Loucy (cell line): ENCODE results near the gene WAC.

Experiments
- EZH2phosphoT487 ChIP-seq: fragments of 200-600 bp; IDR thresholded peaks from 2 replicates; pipeline ENCODE4 v1.6.1; 2018; ENCODE audit warnings: antibody characterized with exemption, mild to moderate bottlenecking, moderate library complexity, borderline replicate concordance
- TF ChIP-seq, protein P1 (sequence below): fragments of 200-600 bp; sonication (generic); conservative IDR thresholded peaks from 2 replicates; pipeline ENCODE4 v1.5.1; 2014; ENCODE audit warnings: mild to moderate bottlenecking, antibody characterized with exemption, low read length

DNA sequence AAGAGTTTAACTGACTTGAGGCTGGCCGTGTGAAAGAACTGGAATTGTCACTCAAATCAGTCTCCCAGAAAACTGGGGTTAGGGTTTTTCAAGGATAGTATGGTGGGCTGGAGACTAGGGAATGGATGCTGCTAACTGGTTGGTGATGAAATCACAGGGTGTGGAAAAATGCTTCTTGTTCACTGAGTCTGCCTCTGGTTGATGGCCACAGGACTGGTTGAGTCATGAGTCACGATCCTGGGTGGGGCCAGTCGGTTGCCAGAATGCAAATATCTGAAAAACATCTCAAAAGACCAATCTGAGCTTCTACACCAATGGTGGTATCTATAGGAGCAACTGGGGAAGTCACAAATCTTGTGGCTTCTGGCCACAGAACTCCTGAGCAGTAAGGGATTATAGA lies 128.1 kb downstream of the WAC start:
- TF ChIP-seq, protein P1, sequence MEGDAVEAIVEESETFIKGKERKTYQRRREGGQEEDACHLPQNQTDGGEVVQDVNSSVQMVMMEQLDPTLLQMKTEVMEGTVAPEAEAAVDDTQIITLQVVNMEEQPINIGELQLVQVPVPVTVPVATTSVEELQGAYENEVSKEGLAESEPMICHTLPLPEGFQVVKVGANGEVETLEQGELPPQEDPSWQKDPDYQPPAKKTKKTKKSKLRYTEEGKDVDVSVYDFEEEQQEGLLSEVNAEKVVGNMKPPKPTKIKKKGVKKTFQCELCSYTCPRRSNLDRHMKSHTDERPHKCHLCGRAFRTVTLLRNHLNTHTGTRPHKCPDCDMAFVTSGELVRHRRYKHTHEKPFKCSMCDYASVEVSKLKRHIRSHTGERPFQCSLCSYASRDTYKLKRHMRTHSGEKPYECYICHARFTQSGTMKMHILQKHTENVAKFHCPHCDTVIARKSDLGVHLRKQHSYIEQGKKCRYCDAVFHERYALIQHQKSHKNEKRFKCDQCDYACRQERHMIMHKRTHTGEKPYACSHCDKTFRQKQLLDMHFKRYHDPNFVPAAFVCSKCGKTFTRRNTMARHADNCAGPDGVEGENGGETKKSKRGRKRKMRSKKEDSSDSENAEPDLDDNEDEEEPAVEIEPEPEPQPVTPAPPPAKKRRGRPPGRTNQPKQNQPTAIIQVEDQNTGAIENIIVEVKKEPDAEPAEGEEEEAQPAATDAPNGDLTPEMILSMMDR: no peak
- no peak for TF ChIP-seq EZH2phosphoT487
